ENCODE results near the gene ARFGAP2. TPM values are rescaled to one million over a fixed set of nuclear protein-coding genes. Genes with fewer than 3 reads are reported as not detected.
"Not testable (repeated sequence)": the region's sequence is repeated elsewhere in the genome, so short reads cannot be mapped to it uniquely, and the experiment has no call there.

The ARFGAP2 gene
- total RNA-seq, 1 experiment from 2014 or later = 51.5 TPM

DNA sequence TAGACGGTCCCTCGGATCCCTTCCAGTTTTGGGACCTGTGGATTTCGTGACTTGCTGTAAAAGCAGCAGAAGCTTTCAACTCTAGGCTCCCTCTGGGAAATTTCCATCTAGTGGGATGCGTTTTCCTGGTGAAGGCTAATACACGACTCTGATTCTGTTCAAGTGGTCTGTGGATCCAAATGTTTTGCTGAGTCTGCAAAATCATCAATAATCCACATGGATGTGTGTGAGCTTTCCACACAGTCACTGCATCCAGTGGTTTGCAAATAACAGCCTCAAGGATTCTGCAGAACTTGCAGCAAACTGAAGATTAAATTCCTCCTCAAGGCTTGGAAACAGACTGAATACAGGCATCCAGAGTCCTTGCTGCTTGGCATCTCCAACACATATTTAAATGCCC lies 25.9 kb upstream of the ARFGAP2 start:
- Histone ChIP-seq H3K27ac (no peak overlapping the region), H3K9me3 (replicated peaks) (no peaks in the 10 kb centered on the region)
- DNase-seq = no peak

GRCh38 chr11:47201015-47201414 lies 24.3 kb upstream of the ARFGAP2 start:
- Histone ChIP-seq H3K4me3 (no peak overlapping the region), H3K9me3 (replicated peaks) (no peaks in the 10 kb centered on the region)

More for the DNA sequence above, 25.9 kb upstream of the ARFGAP2 start:
- H3K4me1 ChIP-seq = 0 out of 2 replicates have a peak, but pooled peaks cover 2% of the 10 kb centered on the region
- H3K27me3 ChIP-seq = no peaks in the 10 kb centered on the region
- H3K36me3 ChIP-seq = no peaks in the 10 kb centered on the region
- H3K4me3 ChIP-seq = no peak overlapping the region

GRCh38 chr11:47198161-47198560 lies 21.5 kb upstream of the ARFGAP2 start:
- not testable (repeated sequence) for DNase-seq; H3K36me3 ChIP-seq; H3K27me3 ChIP-seq; H3K9me3 ChIP-seq (replicated peaks); H3K4me3 ChIP-seq; H3K27ac ChIP-seq
- H3K4me1 ChIP-seq = peaks cover 12% of the 10 kb centered on the region; the same call in 1 of the 2 replicates

More at GRCh38 chr11:47201015-47201414, 24.3 kb upstream of the ARFGAP2 start:
- H3K36me3 ChIP-seq = no peaks in the 10 kb centered on the region
- DNase-seq = no peak
- H3K27me3 ChIP-seq = peaks cover 3% of the 10 kb centered on the region; the same call in 1 of the 2 replicates
- no peak overlapping the region for H3K27ac ChIP-seq
- H3K4me1 ChIP-seq = 0 out of 2 replicates have a peak, but pooled peaks cover 2% of the 10 kb centered on the region

GRCh38 chr11:47192111-47192510 lies 15.4 kb upstream of the ARFGAP2 start:
- DNase-seq = no peak
- Histone ChIP-seq H3K27ac (no peak overlapping the region), H3K27me3 (peaks cover 3% of the 10 kb centered on the region; the same call in 1 of the 2 replicates), H3K4me1 (peaks cover 19% of the 10 kb centered on the region; the same call in 1 of the 2 replicates), H3K4me3 (no peak overlapping the region), H3K9me3 (replicated peaks) (no peaks in the 10 kb centered on the region), H3K36me3 (no peaks in the 10 kb centered on the region)

- H3K4me3 ChIP-seq; DNase-seq; H3K27me3 ChIP-seq; H3K27ac ChIP-seq; H3K36me3 ChIP-seq; H3K9me3 ChIP-seq (replicated peaks): not testable (repeated sequence)
- peaks cover 19% of the 10 kb centered on the region; the same call in 1 of the 2 replicates for H3K4me1 ChIP-seq
These were observed 14.5 kb upstream of the ARFGAP2 start for GRCh38 chr11:47191137-47191536.

GRCh38 chr11:47189100-47189834 lies 12.6 kb upstream of the ARFGAP2 start:
- no peaks in the 10 kb centered on the region for H3K9me3 ChIP-seq (replicated peaks)
- H3K36me3 ChIP-seq = no peaks in the 10 kb centered on the region
- no peak overlapping the region for H3K4me3 ChIP-seq
- H3K27ac ChIP-seq = no peak overlapping the region
- H3K27me3 ChIP-seq = no peaks in the 10 kb centered on the region
- H3K4me1 ChIP-seq = peaks cover 15% of the 10 kb centered on the region; the same call in 1 of the 2 replicates
- DNase-seq = peak in 1 of 2 experiments; percentile 23

GRCh38 chr11:47188259-47188658 lies 11.6 kb upstream of the ARFGAP2 start:
- H3K27me3 ChIP-seq = no peaks in the 10 kb centered on the region
- no peaks in the 10 kb centered on the region for H3K9me3 ChIP-seq (replicated peaks)
- H3K4me1 ChIP-seq = peaks cover 8% of the 10 kb centered on the region; the same call in 1 of the 2 replicates
- no peaks in the 10 kb centered on the region for H3K36me3 ChIP-seq
- no peak overlapping the region for H3K27ac ChIP-seq
- DNase-seq = peak in 1 of 2 experiments; percentile 32
- H3K4me3 ChIP-seq = no peak overlapping the region

DNA sequence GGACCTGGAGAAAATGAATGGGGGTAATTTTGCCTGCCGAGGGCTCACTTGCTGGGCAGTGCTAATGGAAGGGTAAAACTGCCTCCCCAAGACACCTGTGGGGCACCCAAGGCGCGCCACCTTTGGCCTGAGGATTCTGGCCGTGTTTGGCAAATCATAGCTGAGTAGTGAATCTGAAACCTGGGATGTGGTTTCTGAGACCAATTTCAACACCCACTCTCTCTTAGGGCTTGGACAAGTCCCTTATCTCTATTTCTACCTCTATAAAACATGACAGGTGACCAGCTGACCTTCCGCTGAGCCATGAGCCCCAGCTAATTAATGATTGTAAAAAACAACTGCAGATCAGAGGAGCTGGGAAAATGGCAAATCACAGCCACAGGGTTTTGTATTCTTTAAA lies 11.0 kb upstream of the ARFGAP2 start:
- no peaks in the 10 kb centered on the region for H3K9me3 ChIP-seq (replicated peaks)
- no peak overlapping the region for H3K27ac ChIP-seq
- H3K4me3 ChIP-seq = peak overlapping the region; percentile 78; the same call in 1 of the 2 replicates
- no peak for DNase-seq
- no peaks in the 10 kb centered on the region for H3K36me3 ChIP-seq
- peaks cover 6% of the 10 kb centered on the region; the same call in 1 of the 2 replicates for H3K4me1 ChIP-seq
- H3K27me3 ChIP-seq = no peaks in the 10 kb centered on the region

DNA sequence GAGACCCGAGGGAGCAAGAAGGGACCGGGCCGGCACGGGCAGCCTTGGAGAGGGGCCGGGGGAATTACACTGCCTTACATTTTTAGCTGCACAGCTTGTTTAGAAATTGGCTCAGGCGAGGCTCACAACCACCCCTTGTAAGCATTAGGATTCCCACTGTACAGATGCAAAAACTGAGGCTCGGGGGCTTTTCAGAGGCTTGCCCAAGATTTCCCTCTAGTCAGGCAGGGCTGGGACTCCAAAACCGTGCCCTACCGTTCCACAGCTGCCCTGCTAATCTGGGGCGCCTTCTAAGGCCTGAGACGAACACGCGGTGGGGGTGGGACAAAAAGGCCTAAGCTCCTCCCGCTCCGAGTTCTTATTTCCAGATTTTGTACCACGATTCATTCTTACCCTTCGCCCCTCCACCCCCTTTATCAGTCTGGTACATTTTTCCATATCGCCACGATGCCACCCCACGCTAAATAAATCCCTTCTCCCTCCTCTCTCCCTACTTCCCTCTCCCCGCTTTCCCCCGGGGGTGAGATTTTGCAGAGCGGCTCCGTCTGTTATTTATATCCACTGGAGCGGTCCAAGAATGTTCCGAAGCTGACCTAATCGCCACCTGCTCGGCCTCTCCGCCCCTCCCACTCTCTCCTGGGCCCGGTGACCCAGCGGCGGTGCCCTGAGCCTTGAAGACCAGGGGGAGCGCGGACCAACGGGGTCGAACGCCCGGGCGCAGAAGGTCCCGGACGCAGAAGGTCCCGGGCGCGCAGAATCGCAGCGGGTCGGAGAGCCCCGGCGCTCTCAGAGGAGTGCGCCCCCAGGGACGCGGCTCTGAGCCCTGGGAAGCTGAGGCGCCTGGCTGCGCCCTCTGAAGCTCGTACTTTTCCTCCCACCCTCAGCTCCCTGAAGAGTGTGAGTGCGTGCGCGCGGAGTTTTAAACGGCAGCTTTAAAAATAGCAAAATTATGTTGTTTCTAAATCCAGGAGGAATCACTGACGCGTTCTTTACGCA lies 10.3 kb upstream of the ARFGAP2 start:
- Histone ChIP-seq H3K4me3 (peak overlapping the region; percentile 78), H3K27ac (peak overlapping the region; percentile 36; the same call in 1 of the 2 replicates), H3K9me3 (replicated peaks) (no peaks in the 10 kb centered on the region), H3K27me3 (no peaks in the 10 kb centered on the region), H3K4me1 (peaks cover 6% of the 10 kb centered on the region; the same call in 1 of the 2 replicates), H3K36me3 (no peaks in the 10 kb centered on the region)
- DNase-seq = peak; percentile 72 to 82

DNA sequence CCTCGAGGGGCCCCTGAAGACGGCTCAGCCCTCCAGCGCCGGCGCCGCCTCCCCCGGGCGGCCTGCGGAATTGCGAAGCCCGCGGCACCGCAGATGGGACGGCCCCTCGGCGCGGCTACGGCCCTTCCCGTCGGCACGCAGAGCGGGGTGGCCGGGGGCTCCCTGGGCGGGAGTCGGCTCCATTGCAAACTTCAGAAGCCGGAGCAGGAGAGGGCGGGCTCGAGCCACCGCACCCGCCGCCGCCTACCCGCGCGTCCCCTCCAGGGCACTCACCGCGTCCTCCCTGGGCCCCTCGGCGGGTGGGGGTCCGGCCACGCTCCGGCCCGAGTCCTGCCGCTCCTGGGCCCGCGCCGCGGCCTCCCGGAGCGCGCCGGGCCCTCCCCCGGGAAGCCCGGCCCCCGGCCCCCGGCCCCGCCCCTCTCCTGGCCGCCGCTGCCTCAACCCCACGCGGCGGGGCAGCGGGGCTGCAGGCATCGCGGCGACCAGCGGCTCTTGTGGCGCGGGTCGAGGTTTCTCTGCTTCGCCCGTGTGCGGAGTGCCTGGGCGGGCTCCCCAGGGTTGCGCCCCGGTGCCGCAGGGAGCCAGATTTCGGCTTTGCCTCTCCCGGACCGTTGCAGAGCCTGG lies 9.5 kb upstream of the ARFGAP2 start, which contains the start of gene PACSIN3:
Gene PACSIN3, minus strand, starts transcription at position 359 of the 624 bp plus-strand sequence. CDS start 3,707 bp downstream, outside the sequence.
- H3K4me1 ChIP-seq = peaks cover 6% of the 10 kb centered on the region; the same call in 1 of the 2 replicates
- no peaks in the 10 kb centered on the region for H3K36me3 ChIP-seq
- H3K4me3 ChIP-seq = peak within 1 kb of the TSS; percentile 78
- no peaks in the 10 kb centered on the region for H3K27me3 ChIP-seq
- H3K9me3 ChIP-seq (replicated peaks) = no peaks in the 10 kb centered on the region
- peak within 1 kb of the TSS; percentile 63 for H3K27ac ChIP-seq
- peak; percentile 66 to 71 for DNase-seq

DNA sequence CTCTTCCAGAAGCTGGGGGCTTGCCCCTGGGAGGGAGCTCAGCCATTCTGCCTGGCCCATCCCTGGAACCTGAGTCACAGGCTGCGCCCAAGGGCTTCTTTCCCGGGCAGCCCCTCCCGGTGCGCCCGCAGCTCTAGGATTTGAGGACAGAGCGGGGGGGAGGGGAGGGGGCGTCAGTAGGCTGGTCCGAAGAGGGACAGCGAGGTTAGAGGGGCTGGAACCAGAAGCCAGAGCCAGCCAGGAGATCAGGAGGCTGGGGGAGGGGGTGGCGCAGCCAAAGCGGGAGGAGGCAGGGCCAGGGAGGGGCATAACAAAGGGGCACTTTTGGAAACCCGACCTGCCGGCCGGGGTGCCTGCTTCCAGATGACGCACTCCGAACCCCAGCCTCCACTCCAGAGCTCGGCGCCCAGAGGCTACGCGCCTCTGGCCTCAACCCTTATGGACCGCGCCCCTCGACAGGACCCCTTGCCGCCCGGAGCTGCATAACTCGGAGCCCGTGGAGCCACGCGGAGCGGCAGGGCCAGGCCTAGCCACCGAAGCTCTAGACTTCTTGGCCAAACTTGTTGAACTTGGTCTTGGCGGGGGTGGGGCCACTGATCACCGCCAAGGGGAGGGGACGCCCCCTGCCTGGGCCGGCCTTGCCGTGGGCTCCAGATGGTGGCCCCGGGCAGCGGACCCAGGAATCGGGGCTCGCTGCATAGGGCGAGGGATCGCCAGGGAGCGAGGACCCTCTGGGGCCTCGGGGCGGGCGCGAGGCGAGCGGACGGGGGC lies 8.8 kb upstream of the ARFGAP2 start:
- H3K4me1 ChIP-seq = peaks cover 6% of the 10 kb centered on the region; the same call in 1 of the 2 replicates
- DNase-seq = peak; percentile 87 to 89

GRCh38 chr11:47184711-47185304 lies 8.1 kb upstream of the ARFGAP2 start:
- Histone ChIP-seq H3K4me3 (peak overlapping the region; percentile 78), H3K36me3 (no peaks in the 10 kb centered on the region), H3K4me1 (peaks cover 6% of the 10 kb centered on the region; the same call in 1 of the 2 replicates), H3K27ac (peak overlapping the region; percentile 63; the same call in 1 of the 2 replicates), H3K9me3 (replicated peaks) (no peaks in the 10 kb centered on the region), H3K27me3 (no peaks in the 10 kb centered on the region)
- peak in 1 of 2 experiments; percentile 19 for DNase-seq

More for the DNA sequence above, 8.8 kb upstream of the ARFGAP2 start:
- Histone ChIP-seq H3K4me3 (peak overlapping the region; percentile 78), H3K9me3 (replicated peaks) (no peaks in the 10 kb centered on the region), H3K36me3 (no peaks in the 10 kb centered on the region), H3K27ac (peak overlapping the region; percentile 63), H3K27me3 (no peaks in the 10 kb centered on the region)

- H3K4me1 ChIP-seq = peaks cover 6% of the 10 kb centered on the region; the same call in 1 of the 2 replicates
These were observed 7.3 kb upstream of the ARFGAP2 start for GRCh38 chr11:47183969-47184368.

More at GRCh38 chr11:47183969-47184368, 7.3 kb upstream of the ARFGAP2 start:
- Histone ChIP-seq H3K36me3 (no peaks in the 10 kb centered on the region), H3K27me3 (no peaks in the 10 kb centered on the region), H3K4me3 (no peak overlapping the region), H3K9me3 (replicated peaks) (no peaks in the 10 kb centered on the region), H3K27ac (no peak overlapping the region)
- no peak for DNase-seq
